AG08395 (cell line): ENCODE data around the gene PLAAT3.
"Not testable (repeated sequence)": the region's sequence is repeated elsewhere in the genome, so short reads cannot be mapped to it uniquely, and the experiment has no call there.

Experiments used
- DNase-seq: peaks from one replicate; pipeline ENCODE4 v3.0.0; 2012; ENCODE audit warnings: mixed read lengths, low spot score

Gene PLAAT3

DNA sequence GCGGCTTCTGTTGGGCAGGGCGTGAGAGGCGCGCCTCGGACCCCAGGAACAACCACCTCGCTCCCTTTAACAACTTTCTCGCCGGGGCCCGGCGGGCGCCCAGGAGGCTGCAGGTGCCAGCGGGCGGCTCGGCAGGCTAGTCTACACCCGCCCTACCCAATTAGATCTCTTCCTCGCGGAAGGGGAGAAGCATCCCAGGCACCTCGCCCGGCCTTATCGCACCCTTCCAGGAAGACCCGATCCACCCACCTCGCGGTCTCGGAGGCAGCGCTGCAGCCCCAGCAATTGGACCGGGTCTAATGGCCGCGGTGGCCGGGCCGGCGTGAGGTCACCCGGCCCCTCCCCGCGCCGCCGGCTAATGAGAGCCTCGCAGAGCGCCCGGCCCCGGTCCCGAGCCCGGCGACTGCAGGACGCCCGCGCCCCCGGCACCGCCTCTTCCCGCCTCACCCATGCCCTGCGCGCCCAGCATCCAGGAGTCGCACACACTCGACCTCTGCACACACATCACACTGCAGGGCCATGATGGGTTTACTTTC is at the start of gene PLAAT3:
TSS of gene PLAAT3 (minus strand) at position 298 of the 536 bp plus-strand sequence. CDS start 419 bp downstream, outside the sequence.
- peak; percentile 64 for DNase-seq

DNA sequence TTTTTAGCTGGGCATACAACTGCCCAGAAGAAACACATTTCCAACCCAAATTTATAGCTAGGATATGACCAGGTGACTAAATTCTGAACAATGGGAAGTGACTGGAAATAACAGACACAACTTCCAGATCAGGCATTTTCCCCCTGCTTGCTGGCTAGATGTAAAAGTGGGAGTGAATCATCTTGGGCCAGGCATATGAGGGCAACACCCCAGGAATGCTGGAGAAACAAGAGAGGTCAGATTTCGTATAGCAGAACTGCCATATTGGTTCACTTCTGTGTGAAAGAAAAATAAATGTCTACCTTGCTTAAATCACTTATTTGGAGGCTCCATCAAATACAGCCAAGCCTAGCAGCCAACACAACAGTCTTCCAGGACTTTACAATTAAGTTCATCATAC is 49.6 kb upstream of the PLAAT3 start:
- DNase-seq: peak; percentile 77

DNA sequence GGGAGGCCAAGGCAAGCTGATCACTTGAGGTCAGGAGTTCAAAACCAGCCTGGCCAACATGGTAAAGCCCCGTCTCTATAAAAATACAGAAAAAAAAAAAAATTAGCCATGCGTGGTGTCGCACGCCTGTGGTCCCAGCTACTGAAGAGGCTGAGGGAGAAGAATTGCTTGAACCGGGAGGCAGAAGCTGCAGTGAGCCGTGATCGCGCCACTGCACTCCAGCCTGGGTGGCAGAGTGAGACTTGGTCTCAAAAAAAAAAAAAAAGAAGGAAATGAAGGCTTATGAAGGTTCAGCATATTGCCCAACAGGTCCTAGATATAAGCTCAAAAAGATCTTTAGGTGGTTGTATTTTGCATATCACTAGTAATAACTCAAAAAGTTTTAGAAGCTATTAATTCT is 46.7 kb upstream of the PLAAT3 start:
- no peak for DNase-seq

DNA sequence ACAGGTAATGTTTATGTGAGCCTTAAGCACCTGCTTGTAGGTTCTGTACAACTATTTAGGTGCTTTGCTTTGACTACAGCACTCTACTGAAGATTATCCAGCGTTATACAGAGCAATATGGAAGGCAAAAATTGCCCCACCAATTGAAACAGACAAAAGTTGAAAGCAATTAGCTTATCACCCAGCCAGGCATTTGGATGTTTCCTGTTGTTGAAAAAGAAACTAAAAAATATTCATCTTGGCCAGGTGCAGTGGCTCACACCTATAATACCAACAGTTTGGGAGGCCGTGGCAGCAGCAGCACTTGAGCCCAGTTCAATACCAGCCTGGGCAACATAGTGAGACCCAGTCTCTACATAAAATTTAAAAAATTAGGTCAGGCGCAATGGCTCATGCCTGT is 38.4 kb upstream of the PLAAT3 start:
- DNase-seq: no peak

DNA sequence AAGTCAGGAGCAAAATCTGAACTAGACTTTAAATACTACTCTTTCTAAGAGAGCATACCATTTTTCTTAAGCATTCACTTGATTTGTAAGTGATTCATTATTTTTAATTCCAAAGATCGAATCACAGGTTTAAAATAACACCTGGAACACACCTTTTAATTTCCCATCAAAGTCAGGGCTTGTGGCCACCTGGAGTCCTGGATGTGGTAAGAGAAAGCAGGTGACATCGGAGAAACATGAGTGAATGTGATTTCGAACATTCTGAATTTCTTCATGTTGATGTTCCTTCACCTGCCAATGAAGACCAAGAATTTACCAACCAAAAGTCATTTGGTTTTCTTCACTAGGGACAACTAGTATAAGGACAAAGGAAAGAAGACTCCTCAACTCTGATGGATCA is 29.0 kb upstream of the PLAAT3 start:
- DNase-seq: no peak

DNA sequence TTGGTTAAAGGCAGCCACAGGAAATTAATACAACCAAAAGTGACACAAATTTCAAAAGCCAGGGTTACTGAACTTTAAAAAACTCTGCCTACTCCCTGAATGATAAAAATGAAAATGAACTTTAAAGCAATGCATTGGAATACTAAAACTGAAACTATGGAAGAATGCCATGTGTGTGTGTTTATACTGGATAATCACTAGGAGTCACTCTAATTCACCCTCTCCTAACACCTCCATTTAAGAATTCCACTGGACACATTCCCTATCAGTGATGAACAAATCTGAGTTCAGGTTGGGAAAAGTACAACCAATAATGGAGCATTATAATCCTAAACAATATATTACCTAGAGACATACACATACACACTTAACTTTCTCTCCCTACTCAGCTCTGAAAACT is 27.5 kb upstream of the PLAAT3 start:
- DNase-seq: peak; percentile 30

DNA sequence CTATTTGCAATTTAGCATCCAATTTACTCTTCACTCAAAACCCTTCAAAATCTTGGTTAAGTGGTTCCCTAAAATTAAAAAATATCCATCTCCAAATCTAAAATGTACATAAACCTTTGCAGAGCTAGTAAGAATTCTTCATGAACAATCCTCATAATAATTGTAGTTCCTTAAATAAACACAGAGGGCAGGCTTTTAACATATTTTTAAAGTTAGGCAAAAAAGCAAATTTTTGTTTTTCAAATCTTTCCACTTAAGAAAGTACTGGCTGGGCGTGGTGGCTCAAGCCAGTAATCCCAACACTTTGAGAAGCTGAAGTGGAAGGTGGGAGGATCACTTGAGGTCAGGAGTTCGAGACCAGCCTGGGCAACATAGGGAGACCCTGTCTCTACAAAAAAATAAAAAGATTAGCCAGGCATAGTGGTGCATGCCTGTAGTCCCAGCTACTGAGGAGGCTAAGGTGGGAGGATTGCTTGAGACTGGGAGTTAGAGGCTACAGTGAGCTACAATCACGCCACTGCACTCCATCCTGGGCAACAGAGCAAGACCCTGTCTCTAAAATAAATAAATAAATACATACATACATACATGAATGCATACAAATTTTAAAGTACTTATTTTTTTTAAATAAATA is 25.1 kb upstream of the PLAAT3 start:
- peak; percentile 38 for DNase-seq

DNA sequence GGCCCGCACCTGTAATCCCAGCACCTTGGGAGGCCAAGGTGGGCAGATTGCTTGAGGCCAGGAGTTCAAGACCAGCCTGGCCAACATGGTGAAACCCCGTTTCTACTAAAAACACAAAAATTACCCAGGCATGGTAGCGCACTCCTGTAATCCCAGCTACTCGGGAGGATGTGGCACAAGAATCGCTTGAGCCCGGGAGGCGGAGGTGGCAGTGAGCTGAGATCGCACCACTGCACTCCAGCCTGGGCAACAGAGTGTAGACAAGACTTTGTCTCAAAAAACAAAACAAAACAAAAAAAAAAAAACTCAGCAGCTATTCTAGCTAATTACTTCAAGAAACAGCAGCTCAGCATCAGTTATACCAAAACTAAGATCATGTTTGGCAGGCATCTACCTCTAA is 24.2 kb upstream of the PLAAT3 start:
- DNase-seq: not testable (repeated sequence)

DNA sequence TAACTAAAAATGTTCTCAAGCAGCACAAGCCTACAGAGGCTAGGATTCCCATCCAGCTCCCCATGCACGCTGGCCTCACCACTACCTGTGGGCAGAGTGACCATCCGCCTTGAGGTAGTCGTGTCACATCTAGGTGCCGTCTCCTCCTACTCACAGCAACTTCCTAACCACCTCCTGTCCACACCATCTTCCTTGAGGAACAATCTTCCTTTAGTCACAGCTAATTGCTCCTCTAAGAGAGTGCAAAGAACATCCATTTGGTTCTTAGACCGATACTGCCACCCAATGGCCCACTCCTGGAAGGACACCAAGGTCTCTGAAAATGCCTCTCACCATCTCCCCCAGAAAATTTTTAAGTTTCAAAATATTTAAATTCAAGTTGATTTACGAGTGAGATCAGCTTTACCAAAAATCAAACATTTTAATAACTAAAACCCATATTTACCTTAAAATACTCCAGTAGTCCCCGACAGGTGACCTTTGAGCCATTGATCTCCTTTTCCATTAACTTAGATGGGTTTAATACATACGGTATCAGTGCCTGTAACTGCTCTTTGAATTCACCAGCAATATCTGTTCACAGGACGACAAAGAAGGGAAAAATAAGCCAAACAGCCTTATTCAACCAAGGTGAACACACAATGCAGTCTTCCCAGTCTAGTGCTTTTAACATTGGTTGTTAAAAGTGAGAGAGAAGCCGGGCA is 21.7 kb upstream of the PLAAT3 start:
- DNase-seq: peak; percentile 78

DNA sequence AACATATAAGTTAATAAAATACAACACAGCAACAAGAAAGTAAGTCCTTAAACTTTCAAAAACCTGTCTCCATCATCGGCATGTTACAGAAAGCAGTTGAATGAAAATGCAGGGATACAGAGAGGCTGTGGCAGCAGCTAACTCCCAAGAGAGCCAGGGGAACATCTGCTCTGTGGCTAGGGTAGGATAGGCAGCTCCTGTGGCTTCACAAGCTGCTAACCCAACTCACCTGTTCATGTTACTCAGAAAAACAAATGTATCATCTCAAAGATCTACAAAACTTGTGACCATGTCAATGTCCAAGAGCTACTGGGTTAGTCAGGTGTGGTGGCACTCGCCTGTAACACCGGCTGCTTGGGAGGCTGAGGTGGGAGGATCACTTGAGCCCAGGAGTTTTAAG is 15.2 kb upstream of the PLAAT3 start:
- DNase-seq: no peak

DNA sequence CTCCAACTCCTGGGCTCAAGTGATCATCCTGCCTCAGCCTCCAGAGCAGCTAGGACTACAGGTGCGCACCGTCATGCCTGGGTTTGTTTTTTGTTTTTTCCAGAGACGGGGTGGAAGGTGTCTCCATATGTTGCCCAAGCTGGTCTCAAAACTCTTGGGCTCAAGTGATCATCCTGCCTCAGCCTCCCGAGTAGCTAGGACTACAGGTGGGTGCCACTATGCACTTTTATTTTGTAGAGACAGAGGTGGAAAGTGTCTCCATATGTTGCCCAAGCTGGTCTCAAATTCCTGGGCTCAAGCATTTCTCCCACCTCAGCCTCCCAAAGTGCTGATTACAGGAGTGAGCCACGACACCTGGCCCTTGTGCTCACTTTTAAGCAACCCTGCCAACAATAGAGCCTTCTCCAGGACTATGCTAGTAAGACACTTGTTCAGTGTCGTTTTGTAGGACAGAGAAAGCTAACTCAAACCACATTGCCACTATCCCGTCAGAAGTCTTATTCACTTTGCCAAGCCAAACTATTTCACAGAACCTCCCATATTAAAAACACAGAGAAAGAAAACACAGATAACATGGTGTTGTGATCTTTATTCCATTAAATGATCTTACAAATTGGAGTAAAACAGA is 9.4 kb upstream of the PLAAT3 start:
- DNase-seq: no peak

DNA sequence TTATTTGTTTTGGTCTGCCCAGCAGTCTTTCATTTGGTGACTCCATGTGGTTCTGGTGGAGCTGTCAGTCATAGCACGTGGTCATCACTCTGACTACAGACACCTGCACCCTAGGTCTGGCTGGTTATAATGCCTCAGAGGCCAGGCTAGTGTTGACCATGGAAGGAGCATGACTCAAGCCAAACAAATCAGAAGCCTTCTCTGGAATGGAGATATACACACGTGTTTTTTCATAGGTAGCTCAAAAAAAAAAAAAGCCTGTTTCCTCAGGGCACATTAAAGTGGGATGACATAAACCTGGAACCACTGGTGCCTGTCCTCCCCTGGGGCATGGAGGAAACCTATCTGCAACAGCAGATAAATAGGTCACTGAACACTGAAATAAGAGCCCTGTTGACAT is 8.1 kb upstream of the PLAAT3 start:
- DNase-seq: no peak

DNA sequence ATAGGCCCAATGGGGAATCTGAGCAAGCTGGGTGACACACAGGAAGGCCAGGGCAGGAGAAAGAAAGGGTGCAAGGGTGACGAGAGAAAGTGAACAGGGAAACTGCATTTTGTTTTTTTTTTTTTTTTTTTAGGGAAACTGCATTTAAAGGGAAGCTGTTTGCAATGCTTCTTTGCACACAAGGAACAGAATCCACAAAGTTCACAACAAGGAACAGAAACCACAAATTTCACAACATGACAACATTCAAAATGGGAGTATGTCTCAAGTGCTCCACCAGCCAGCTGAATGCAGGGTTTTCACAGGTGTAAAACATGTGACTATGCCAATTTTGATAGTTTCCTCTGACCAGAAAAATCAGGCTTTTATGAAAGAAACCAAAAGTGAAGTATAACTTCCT is 6.8 kb upstream of the PLAAT3 start:
- DNase-seq: peak; percentile 7

DNA sequence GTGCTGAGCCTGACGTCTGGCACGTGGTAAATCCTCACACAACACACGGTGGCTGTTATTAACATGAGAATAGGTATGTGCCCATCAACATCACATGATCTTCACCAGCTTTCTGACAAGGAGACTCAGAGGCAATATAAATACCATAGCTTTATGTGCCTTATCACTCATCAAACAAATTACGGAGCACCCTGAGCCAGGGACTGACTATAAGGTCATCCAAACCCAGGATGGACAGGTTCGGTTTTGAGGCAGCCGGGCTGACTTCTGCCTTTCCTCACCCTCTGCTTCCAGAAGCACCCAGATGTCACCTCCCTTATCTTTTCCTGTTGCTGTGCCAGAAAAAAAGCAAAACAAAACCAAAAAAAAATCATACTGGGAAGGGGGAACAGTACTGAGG is 5.7 kb upstream of the PLAAT3 start:
- DNase-seq: no peak

DNA sequence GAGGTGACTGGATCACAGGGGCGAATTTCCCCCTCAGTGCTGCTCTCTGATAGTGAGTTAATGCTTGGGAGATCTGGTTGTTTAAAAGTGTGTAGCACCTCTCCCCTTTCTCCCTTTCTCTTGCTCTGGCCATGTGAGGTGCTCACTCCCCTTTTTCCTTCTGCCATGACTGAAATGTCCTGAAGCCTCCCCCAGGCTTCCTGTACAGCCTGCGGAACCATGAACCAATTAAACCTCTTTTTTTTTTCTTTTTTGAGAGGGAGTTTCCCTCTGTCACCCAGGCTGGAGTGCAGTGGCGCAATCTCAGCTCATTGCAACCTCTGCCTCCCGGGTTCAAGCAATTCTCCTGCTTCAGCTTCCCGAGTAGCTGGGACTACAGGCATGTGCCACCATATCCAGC is 3.5 kb upstream of the PLAAT3 start:
- not testable (repeated sequence) for DNase-seq

DNA sequence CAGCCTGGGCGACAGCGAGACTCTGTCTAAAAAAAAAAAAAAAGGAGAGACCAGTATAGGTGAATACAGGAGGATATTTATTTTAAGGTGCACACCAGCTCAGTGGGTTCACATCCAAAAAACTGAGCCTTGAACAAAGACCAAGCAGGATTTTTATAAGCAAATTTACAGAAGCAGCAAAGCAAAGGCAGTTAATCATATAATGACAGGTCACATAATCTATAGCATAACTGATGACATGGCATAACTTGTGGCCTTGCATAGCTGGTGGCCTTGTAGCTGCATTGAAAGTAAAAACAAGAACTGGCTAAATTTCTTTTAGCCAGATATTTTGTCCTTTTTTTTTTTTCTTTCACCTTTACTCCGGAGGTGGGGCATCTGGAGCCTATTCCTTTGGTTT is 2.7 kb upstream of the PLAAT3 start:
- no peak for DNase-seq

DNA sequence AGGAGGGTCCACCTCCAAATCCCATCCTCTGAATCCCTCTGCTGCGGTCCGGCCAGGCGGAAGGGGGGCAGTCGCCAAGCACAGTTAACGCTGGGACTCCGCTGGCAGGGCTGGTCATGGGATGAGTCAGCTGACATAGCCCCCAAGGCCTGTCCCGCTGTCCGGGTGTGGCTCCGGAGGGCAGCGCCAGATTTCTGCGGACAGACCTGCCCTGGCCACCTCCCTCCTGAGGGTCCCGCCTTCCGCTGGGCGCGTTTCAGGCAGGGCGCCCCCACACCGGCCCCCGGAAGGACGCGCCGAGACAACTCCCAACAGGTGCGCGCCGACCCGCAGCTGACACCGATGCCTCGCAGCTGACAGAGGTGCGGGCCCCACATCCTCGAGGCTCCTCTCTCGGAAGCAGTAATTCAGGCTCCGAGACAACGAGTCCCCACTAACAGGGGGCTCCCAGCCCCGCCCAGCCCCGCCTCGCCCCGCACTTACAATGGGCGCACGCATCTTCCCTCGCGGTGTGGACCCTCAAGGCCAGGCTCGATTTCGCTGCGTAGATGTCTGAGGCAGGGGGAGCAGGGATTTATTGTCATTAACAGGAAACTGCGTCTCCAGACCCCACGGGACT is 607 bp downstream of the PLAAT3 start:
- no peak for DNase-seq

DNA sequence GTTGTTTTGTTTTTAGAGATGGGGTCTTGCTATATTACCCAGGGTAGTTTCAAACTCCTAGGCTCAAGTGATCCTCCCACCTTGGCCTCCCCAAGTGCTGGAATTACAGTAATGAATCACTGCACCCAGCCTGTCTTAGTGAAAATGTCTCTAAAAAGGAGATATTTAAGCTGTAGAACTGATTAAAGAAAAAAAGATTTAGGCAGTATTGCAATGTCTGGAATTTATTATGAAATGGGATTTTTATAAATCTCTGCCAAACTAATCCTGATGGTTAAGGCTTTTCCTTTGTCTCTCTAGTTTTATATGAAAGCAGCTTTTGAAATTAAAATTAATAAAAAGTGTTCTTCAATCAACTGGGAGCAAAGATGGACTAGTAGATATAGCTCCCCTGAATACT is 2.1 kb downstream of the PLAAT3 start:
- DNase-seq: no peak

DNA sequence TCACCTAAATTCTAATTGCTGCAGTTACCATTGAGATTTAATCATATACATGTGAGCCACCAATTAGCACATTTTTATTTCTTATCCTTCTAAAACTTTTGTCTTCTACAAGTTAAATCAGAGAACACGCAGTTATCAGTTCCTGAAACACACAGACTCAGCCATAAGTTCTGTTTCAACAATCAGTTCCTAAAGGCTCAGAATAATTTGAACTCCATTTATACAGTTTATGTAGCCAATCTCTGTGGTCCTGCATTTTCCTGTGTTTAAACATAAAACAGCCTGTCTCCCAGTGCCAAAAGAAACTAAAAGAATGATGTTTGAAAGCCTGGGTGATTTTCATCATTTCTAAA is 2.9 kb downstream of the PLAAT3 start:
- no peak for DNase-seq

DNA sequence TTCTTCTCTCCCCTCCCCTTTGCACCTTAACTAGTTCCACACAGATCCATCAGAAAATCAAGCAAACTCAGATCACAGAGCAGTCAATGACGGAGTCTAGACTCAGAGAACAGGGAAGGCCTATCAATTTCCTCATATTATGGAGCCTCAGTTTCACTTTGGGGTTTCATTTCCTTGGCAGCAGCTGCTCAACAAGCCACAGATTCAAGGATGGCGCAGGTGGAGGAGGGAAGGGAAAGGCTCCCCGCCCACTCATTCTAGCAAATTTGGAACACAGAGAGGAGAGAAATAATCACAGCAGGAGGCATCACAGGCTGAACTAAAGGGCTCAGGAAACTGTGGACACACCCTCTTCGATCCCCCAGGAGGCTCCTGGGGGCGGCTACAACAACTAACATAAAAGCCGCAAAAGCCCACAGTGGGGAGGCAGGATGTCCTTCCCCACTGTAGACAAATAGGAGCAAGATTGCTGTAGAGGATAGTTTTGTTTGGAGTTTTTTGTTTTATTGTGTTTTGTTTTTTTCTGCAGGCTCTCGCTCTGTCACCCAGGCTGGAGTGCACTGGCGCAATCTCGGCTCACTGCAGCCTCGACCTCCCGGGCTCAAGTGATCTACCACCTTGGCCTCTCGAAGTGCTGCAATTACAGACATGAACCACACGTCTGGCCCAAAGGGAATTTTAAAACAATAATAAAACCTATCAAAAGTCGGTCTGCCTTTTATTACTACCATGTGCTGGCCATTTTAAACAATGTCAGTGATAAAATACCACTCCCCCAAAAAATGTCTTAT is 3.4 kb downstream of the PLAAT3 start:
- DNase-seq: no peak

DNA sequence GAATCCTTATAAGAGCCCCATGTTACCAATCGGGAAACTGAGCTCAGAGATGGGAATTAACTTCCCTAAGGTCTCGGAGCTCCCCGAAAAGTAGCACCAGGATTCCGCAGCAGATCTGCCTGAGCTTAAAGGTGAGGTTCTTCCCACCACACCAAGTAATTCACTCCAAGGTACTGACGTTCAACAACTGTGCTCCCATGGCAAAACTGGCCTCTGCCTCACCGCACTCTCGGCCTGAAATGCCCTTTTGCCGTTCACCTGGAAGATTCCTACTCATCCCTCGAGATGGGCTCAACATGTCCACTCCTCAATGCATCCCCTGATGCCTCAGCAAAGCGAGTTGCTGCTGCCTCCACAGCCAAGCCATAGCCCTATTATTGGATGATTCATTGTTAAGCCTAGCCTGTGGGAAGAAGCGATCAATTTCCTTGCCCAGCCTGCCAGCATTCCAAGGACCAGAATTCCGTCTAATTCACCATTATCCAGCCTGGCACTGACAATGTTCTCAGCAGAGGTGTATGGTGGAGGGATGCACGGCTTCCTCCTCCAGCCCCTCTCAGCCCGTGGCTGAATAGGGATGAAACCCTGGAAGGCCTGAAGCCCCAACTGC is 4.2 kb downstream of the PLAAT3 start:
- no peak for DNase-seq

DNA sequence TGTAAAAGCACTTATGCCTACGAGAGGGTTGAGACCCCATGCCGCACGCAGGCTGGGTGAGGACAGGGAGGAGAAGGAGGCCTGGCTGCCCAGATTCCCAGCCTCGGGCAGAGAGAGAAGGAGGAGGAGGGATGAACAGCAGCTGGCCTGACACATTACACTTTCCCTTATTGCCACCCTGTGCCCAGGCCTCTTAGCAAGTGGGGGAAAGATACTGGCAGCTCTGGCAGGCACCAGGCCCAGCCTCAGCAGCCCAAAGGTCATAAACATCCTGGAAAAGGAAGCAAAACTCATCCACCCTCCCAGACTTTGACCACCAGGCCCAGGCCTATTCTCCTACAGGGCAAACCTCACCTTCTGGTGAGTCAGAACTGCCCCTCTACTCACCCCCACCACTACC is 4.7 kb downstream of the PLAAT3 start:
- no peak for DNase-seq
